Adrenal gland (tissue), 12 donors: Measurements from ENCODE around the gene SUPT5H. TPM values are rescaled to one million over a fixed set of nuclear protein-coding genes. Genes with fewer than 3 reads are reported as not detected.

Experiments
- DNase-seq, 7 donors: peaks; one replicate each; pipeline ENCODE4 v3.0.0-alpha.2; 2019 to 2020
- H3K27ac ChIP-seq, 5 donors: fragments of 200-600 bp; sonication (generic) in 4 of 5; 1 replicate in 3 of 5; 2 replicates in 2 of 5; pipeline versions ENCODE4 v1.5.1 to v1.8.0; 2016 to 2020; ENCODE audit warnings: mild to moderate bottlenecking in 1 of 5
- H3K27me3 ChIP-seq: fragments of 200-600 bp; 2 replicates; pipeline ENCODE4 v1.8.0; 2021
- H3K36me3 ChIP-seq, 2 donors: fragments of 200-600 bp; replicated peaks in 1 of 2; 1 replicate in 1 of 2; 2 replicates in 1 of 2; pipeline versions ENCODE4 v1.5.1 to v1.8.0; 2018 to 2022
- H3K4me1 ChIP-seq, 2 donors: fragments of 200-600 bp; replicated peaks in 1 of 2; 1 replicate in 1 of 2; 2 replicates in 1 of 2; pipeline versions ENCODE4 v1.5.1 to v1.8.0; 2018 to 2021
- H3K4me3 ChIP-seq, 4 donors: fragments of 200-600 bp; sonication (generic) in 3 of 4; one replicate each; pipeline ENCODE4 v1.5.1; 2016 to 2018
- H3K9me3 ChIP-seq, 3 donors: fragments of 200-600 bp; sonication (generic) in 1 of 3; replicated peaks in 1 of 3; 1 replicate in 2 of 3; 2 replicates in 1 of 3; pipeline versions ENCODE4 v1.5.1 to v1.8.0; 2016 to 2021
- CTCF ChIP-seq, 6 experiments: fragments of 450-650 bp in 4 of 6; fragments of 200-600 bp in 2 of 6; sonication (generic) in 1 of 6; IDR thresholded peaks; 1 replicate in 5 of 6; 2 replicates in 1 of 6; pipeline versions ENCODE4 v1.5.1 to v1.8.0; 2016 to 2021; ENCODE audit warnings: antibody characterized with exemption in 6 of 6, mild to moderate bottlenecking in 2 of 6, moderate library complexity in 1 of 6
- POLR2A ChIP-seq, 2 donors: fragments of 450-650 bp; IDR thresholded peaks; one replicate each; pipeline ENCODE4 v1.6.1; 2017; ENCODE audit warnings: antibody characterized with exemption in 2 of 2, mild to moderate bottlenecking in 2 of 2, moderate library complexity in 1 of 2
- WGBS, 4 donors: extraction: QIAGEN DNeasy Blood & Tissue Kit in 2 of 4; methylation state at CpG; one replicate each; pipeline versions ENCODE4 v1.1.5 to v1.1.7; 2013 to 2017; 5-methylcytosine and 5-hydroxymethylcytosine counted together
- intact Hi-C, 2 donors: fragments of 100-400 bp; cut with DNase I; formaldehyde crosslinking; loops; one replicate each; pipeline versions ENCODE4 v1.14.1 to v1.15.0; 2022 to 2023
- polyA plus RNA-seq, 3 donors: library from polyadenylated mRNA; stranded (reverse); fragments of 200-250 nt in 2 of 3; fragments of 350-450 nt in 1 of 3; fragmentation: Illumina TruSeq in 1 of 3; extraction: RNeasy Lipid Tissue Mini Kit (QIAGEN cat#74804) in 1 of 3; gene quantifications; one replicate each; pipeline ENCODE4 v1.2.3, GENCODE V29; 2013 to 2014
- total RNA-seq, 9 donors: library from RNA; depleted of rRNA in 4 of 9; stranded (reverse); fragments of >200 nt in 4 of 9; fragments of 120-200 nt in 1 of 9; fragmentation: NEBNext Ultra II Directional in 1 of 9; extraction: Animal tissue kit (Norgen Biotek cat#: 25700) in 1 of 9; gene quantifications; one replicate each; pipeline versions ENCODE4 v1.1.0 to v1.2.4, GENCODE V29; 2013 to 2023
- donor health status: healthy with polysubstance abuse.
- donor health status: Bipolar disorder and iron deficiency.
- donor health status: DM: yes; HTN: yes; CAD: no.
- donor health status: DM: no; HTN: no; CAD: no.
- donor health status: DM: no; HTN: no; CAD: no.
- donor health status: DM: yes; HTN: yes; CAD: no.

The SUPT5H gene
- total and polyA plus RNA-seq, 12 donors = 42.0 to 612 (median 99.1) TPM

DNA sequence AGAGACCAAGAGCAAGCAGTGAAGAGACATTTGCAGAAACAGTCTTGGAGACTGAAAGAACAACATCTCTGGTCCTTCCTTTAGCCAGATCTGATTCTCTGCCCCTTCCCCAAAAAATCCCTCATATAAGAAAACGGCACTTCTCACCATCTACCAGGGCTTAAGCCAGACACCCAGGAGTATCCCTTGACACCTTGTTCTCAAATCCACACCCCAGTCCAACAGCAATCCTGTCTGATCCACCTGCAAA is 34.6 kb upstream of the SUPT5H start:
- WGBS, 4 donors = 50 to 70% (median 68%) methylated on average over 1 of the region's 1 CpG
- DNase-seq = no peak
- Histone ChIP-seq H3K36me3 (peaks cover 0 to 16% of the 10 kb centered on the region in 2 donors), H3K27me3 (no peaks in the 10 kb centered on the region), H3K4me3 (peak overlapping the region in 1 of 4 donors; percentile 95), H3K4me1 (peaks cover 8 to 29% of the 10 kb centered on the region in 2 donors), H3K9me3 (no peaks in the 10 kb centered on the region), H3K27ac (peak overlapping the region; percentile 89 to 96 (median 93))
- intact Hi-C loops = no loop called here
- TF ChIP-seq CTCF (IDR thresholded peaks at IDR 0.05) (no peak), POLR2A (IDR thresholded peaks at IDR 0.05) (peak in 1 of 2 donors; percentile 1)

DNA sequence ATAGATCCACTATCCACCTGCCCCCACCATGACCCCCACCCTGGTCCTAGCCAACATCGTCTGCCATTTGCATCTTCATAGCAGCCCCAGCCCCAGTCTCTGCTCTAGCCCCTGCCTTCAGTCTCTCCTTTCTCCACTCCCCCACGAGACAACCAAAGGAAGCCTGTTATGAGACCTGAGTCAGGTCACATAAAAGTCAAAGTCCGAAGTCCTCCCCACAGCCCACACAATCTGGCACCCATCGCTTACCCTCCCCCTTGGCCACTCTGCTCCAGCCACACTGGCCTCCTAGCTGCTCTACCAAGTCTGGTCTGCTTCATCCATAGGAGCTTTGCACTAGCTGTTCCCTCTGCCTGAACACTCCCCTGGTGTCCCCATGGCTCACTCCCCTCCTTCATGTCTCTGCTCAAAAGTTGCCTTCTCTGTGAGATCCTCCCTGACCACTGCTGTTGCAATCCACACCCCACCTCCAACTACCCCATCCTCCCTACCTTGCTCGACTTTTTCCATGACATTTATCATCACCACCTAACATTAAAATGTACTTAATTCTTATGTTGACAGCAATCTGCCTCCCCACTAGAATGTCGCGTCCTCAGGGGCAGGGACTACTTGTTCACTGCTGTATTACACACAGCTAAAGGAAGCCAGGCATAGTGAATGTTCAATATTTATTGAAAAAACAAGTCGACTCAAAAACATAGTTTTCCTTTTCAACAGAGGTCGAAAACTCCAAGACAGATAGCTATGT is 34.1 kb upstream of the SUPT5H start:
- peak in 6 of 7 donors; percentile 53 to 80 (median 60) for DNase-seq
- intact Hi-C loops = no loop called here
- Histone ChIP-seq H3K27ac (peak overlapping the region; percentile 89 to 96 (median 93)), H3K27me3 (no peaks in the 10 kb centered on the region), H3K36me3 (peaks cover 0 to 16% of the 10 kb centered on the region in 2 donors), H3K9me3 (no peaks in the 10 kb centered on the region), H3K4me3 (peak overlapping the region in 1 of 4 donors; percentile 95), H3K4me1 (peaks cover 8 to 24% of the 10 kb centered on the region in 2 donors)
- WGBS, 4 donors = 12 to 21% (median 20%) methylated on average over 9 of the region's 9 CpGs
- TF ChIP-seq POLR2A (IDR thresholded peaks at IDR 0.05) = peak; percentile 38 to 50
- TF ChIP-seq CTCF (IDR thresholded peaks at IDR 0.05) = no peak

DNA sequence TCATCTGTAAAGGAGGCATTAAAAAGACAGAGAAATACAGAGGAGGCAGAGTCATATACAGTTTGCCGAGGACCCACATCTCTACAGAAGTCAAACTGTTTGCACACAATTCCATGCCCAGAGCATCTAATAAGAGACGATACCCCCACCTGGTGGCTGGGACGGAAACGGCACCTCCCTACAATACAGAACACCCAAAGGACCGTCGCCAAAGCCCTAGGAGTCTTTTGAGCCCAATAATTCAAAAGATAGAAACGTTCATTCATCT is 33.6 kb upstream of the SUPT5H start:
- intact Hi-C loops = no loop called here
- H3K4me1 ChIP-seq = peaks cover 8 to 24% of the 10 kb centered on the region in 2 donors
- DNase-seq = peak; percentile 90 to 98 (median 95)
- WGBS, 4 donors = 0 to 1% (median 0%) methylated on average over 7 of the region's 7 CpGs
- H3K27me3 ChIP-seq = no peaks in the 10 kb centered on the region
- peaks cover 0 to 16% of the 10 kb centered on the region in 2 donors for H3K36me3 ChIP-seq
- H3K4me3 ChIP-seq = peak overlapping the region in 1 of 4 donors; percentile 95
- TF ChIP-seq POLR2A (IDR thresholded peaks at IDR 0.05) (no peak), CTCF (IDR thresholded peaks at IDR 0.05) (peak; percentile 83 to 99 (median 96))
- H3K27ac ChIP-seq = peak overlapping the region; percentile 89 to 96 (median 93)
- no peaks in the 10 kb centered on the region for H3K9me3 ChIP-seq

GRCh38 chr19:39412100-39412866 is 33.1 kb upstream of the SUPT5H start, which contains the start of gene PLEKHG2:
Gene PLEKHG2, plus strand, starts transcription at chr19:39412669. Its CDS starts 1,418 bp downstream, at chr19:39414087.
- peak; percentile 92 to 99 (median 98) for DNase-seq
- Histone ChIP-seq H3K36me3 (peaks cover 0 to 16% of the 10 kb centered on the region in 2 donors), H3K9me3 (no peaks in the 10 kb centered on the region), H3K27me3 (no peaks in the 10 kb centered on the region), H3K4me3 (peak within 1 kb of the TSS in 3 of 4 donors; percentile 60 to 95 (median 74)), H3K4me1 (peaks cover 8 to 24% of the 10 kb centered on the region in 2 donors), H3K27ac (peak within 1 kb of the TSS; percentile 89 to 96 (median 93))
- WGBS, 4 donors = 0 to 1% (median 0%) methylated on average over 25 to 60 of the region's 60 CpGs
- peak; percentile 70 to 78 (median 78) for TF ChIP-seq CTCF (IDR thresholded peaks at IDR 0.05)
- peak; percentile 89 to 97 for TF ChIP-seq POLR2A (IDR thresholded peaks at IDR 0.05)
- intact Hi-C loops = no loop called here
